SIG-M5 (cell line): Measurements from ENCODE around the gene PRAMEF18.
"Not testable (repeated sequence)": the region's sequence is repeated elsewhere in the genome, so short reads cannot be mapped to it uniquely, and the experiment has no call there.

ENCODE experiments used
- DNase-seq: peaks from one replicate; lab custom pipeline; 2025; lab: John Stamatoyannopoulos, UW

The PRAMEF18 gene

GRCh38 chr1:13201309-13201708, 24.6 kb downstream of the PRAMEF18 start, which contains the start of gene PRAMEF13:
PRAMEF13 (minus strand) TSS chr1:13201409; CDS start chr1:13199589, 1,820 bp downstream.
- not testable (repeated sequence) for DNase-seq
